ENCODE results near the gene CDK2.

GRCh38 chr12:55970775-55971174, 4.1 kb downstream of the CDK2 start:
- TF ChIP-seq, protein P1, sequence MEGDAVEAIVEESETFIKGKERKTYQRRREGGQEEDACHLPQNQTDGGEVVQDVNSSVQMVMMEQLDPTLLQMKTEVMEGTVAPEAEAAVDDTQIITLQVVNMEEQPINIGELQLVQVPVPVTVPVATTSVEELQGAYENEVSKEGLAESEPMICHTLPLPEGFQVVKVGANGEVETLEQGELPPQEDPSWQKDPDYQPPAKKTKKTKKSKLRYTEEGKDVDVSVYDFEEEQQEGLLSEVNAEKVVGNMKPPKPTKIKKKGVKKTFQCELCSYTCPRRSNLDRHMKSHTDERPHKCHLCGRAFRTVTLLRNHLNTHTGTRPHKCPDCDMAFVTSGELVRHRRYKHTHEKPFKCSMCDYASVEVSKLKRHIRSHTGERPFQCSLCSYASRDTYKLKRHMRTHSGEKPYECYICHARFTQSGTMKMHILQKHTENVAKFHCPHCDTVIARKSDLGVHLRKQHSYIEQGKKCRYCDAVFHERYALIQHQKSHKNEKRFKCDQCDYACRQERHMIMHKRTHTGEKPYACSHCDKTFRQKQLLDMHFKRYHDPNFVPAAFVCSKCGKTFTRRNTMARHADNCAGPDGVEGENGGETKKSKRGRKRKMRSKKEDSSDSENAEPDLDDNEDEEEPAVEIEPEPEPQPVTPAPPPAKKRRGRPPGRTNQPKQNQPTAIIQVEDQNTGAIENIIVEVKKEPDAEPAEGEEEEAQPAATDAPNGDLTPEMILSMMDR (IDR thresholded peaks at IDR 0.05) = no peak
- no peak for TF ChIP-seq POLR2A (IDR thresholded peaks at IDR 0.05)
- no peak for TF ChIP-seq POLR2AphosphoS5 (IDR thresholded peaks at IDR 0.05; ENCODE audit: insufficient read depth in 1 of 2, low read depth in 1 of 2)
